H4 (cell line): Measurements from ENCODE around the gene STARD10. TPM values are rescaled to one million over a fixed set of nuclear protein-coding genes. Genes with fewer than 3 reads are reported as not detected.

Experiments used
- DNase-seq: peaks from one replicate; pipeline ENCODE4 v3.0.0-alpha.2; 2015; ENCODE audit warnings: low spot score
- total RNA-seq: library from RNA; depleted of rRNA; stranded (reverse); fragments of >200 nt; shearing (Covaris generic); gene quantifications from 2 replicates; pipeline ENCODE4 v1.2.3, GENCODE V29; 2014

STARD10 gene
- total RNA-seq, 1 experiment from 2014 or later: 25.1 TPM

- DNase-seq: no peak
These were observed 30.0 kb downstream of the STARD10 start for GRCh38 chr11:72763823-72764222.

- no peak for DNase-seq
These were observed 31.1 kb downstream of the STARD10 start for GRCh38 chr11:72762641-72763304.

- DNase-seq: no peak
These were observed 33.1 kb downstream of the STARD10 start for GRCh38 chr11:72760539-72761405.

- no peak for DNase-seq
These were observed 34.3 kb downstream of the STARD10 start for GRCh38 chr11:72759468-72759985.

- peak; percentile 64 for DNase-seq
These were observed 35.0 kb downstream of the STARD10 start for GRCh38 chr11:72758690-72759389.

- DNase-seq: peak; percentile 66
These were observed 35.5 kb downstream of the STARD10 start for GRCh38 chr11:72758304-72758689.

- DNase-seq: no peak
These were observed 38.0 kb downstream of the STARD10 start for GRCh38 chr11:72755713-72756285.

GRCh38 chr11:72754544-72755155, 39.2 kb downstream of the STARD10 start:
- DNase-seq: no peak

GRCh38 chr11:72754149-72754543, 39.7 kb downstream of the STARD10 start:
- DNase-seq: no peak

- DNase-seq: no peak
These were observed 40.3 kb downstream of the STARD10 start for GRCh38 chr11:72753341-72754148.

- DNase-seq: peak; percentile 76
These were observed 41.5 kb downstream of the STARD10 start, which contains the start of gene ARAP1 for GRCh38 chr11:72752088-72752914. Gene ARAP1, minus strand, starts transcription at chr11:72752408. Its CDS starts 25,280 bp downstream, at chr11:72727128.

- no peak for DNase-seq
These were observed 42.4 kb downstream of the STARD10 start for GRCh38 chr11:72751116-72752087.

GRCh38 chr11:72750556-72751115, 43.2 kb downstream of the STARD10 start:
- DNase-seq: no peak

- DNase-seq: no peak
These were observed 43.8 kb downstream of the STARD10 start for GRCh38 chr11:72750086-72750485.

GRCh38 chr11:72747289-72747855, 46.5 kb downstream of the STARD10 start:
- no peak for DNase-seq

- no peak for DNase-seq
These were observed 47.0 kb downstream of the STARD10 start for GRCh38 chr11:72746821-72747220.

GRCh38 chr11:72745925-72746550, 47.8 kb downstream of the STARD10 start:
- no peak for DNase-seq
